ENCODE measurements around the gene PRSS36.

The PRSS36 gene

DNA sequence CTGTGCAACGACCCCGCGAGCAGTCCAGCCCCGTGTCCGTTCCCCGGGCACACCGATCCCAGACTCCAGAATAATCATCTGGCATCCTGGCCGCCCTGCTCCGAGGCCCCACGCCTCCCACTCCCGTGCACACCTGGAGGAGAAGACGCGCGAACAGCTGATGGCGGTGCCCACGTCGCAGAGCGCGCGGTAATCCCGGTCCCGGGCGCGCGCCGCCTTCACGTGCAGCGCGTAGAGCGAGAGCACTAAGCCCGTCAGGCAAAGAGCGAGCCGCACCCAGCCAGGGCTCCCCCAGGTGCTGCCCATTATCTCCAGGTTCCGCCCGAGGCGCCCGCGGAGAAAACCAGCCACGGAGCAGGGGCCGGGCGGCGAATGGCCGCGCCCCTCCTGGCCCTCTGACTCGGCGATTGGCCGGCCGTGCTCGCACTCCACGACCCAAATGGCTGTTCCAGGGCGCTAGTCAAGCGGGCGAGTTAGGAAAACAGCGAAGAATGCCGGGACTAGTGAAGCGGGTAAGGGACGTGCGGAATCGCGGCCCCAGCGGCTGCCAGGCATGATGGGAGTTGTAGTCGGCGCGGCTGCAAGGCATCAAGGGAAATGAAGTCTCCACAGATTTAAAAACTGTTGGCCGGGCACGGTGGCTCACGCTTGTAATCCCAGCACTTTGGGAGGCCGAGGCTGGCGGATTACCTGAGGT lies 55.3 kb downstream of the PRSS36 start, which contains the start of gene VKORC1:
TSS of gene VKORC1 (minus strand) at position 374 of the 697 bp plus-strand sequence. CDS start at position 306, 68 bp downstream.
- DNase-seq: peak; percentile 77

DNA sequence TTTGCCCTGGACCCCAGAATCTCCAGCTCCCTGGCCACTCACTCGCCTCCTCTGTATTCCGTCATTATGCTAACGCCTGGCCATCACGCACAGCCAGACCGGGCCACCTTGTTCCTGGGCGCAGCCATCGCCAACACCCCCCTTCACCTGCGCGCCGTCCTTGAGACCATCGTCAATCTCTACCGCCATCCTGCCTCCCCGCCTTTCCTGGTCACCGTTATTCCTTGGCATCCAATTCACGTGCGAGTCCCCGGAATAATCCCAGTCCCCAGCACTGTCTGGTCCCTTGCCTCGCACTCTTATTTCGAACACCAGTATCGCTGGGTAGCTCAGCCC lies 55.8 kb downstream of the PRSS36 start:
- DNase-seq: no peak

DNA sequence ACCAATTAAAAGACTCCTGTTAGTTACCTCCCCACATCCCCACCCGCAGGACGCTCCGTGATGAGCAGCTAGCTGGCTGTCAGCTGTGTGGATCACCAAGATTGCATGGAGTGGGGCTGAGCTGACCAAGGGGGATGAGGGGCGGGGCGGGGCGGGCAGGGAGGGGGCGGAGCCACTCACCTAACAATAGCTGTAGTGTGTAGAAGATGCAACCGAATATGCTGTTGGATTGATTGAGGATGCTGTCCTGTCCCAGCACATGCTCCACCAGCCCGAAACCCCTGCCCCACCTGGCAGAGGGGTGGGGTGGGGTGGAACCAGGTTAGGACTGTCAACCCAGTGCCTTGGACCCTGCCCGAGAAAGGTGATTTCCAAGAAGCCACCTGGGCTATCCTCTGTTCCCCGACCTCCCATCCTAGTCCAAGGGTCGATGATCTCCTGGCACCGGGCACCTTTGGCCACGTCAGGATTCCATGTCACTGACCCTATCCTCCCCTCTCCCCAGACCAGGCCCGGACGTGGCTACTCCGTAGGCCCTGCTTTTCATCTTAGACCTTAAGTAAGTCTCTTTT lies 56.6 kb downstream of the PRSS36 start:
- no peak for DNase-seq

DNA sequence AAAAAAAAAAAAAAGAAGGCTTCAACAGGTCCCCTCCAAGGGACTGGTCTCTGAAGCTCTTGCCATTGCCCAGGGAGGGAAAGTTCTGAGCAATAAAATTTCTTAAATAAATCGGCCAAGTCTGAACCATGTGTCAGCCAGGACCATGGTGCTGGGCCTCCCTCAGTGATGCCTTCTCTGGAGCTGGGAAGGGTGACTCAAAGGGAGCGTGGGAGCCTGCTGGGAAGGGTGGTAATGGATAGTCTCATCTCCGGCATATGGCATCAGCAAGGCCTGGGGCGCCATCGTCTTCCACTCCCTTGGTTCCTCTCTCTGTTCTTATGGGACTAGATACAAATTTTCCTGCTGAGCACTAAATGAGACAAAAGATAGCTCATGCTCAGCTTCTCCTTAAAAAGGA lies 57.5 kb downstream of the PRSS36 start:
- no peak for DNase-seq

DNA sequence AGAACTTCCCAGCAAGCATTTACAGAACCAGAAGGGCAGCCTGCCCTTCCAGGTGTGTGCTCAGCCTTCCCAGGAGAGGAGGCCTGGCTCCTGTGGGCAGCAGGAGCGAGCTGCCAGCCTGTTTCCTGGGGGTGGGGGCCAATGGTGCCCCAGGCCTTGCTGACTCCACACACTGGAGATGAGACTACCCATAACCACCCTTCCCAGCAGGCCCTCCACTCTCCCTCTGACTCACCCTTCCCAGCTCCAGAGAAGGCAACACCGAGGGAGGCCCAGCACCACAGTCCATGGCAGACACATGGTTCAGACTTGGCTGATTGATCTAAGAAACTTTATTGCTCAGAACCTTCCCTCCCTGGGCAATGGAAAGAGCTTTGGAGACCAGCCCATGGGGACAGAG lies 59.3 kb downstream of the PRSS36 start:
- DNase-seq: no peak

DNA sequence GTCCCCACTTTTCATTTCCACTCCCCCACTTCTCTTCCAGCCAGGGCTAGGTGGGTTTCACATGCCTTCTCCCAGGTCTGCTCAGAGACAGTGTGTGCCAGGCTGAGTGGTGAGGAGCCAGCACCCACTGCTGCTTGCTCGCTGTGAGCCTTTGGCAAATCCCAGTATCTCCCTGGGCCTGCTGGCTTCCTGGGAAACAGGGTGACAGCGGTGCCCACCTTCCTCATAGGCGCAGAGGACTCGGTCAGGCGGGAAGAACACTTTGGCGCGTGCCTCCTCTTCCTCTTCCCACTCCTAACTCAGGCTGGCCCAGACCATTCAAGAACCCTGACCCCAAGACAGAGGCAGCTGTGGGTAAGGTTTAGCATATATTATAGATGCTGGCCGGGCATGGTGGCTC lies 60.7 kb downstream of the PRSS36 start:
- no peak for DNase-seq
